Iris pigment epithelial cell (primary cell): ENCODE results near the gene LYRM2.

Experiments used
- DNase-seq: peaks from one replicate; pipeline ENCODE4 v3.0.0-alpha.2; 2011; ENCODE audit warnings: low read depth

The LYRM2 gene

DNA sequence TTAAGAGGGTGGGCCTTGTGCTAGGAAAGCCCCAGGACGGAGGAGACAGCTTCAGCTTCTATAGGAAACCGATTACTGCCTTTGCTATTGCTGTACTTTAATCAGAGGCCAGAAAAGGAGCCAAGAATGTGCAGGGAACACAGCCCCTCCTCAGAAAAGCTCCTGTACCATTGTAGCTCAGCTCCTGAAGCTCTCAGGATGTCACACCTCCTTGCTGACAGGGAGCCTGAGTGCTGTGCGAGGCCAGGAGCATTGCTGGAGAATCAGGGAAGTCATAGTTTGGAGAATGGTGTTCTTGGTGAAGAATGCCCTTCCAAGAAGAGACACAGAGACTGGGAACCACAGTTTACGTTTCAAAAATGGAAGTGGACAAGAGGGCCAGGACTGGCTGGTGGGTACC, 46.8 kb downstream of the LYRM2 start:
- DNase-seq: no peak

DNA sequence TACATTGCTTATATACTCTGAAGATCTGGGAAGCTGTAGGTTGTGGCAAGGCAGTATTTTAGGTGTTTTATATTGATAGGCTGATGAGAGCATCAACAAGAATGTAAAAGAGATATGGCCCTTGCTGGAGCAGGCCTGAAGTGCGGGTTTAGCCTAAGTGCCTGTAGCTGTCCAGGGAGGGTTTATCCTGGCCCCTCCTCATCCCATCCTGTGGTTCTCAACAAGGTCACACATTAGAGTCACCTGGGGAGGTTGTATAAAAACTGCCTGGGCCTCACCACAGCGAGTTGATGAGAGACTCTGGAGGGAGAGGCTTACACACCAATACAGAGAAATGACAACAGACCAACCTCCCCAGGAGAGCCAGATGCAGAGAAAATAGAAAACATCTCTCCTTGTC, 48.4 kb downstream of the LYRM2 start:
- DNase-seq: no peak

DNA sequence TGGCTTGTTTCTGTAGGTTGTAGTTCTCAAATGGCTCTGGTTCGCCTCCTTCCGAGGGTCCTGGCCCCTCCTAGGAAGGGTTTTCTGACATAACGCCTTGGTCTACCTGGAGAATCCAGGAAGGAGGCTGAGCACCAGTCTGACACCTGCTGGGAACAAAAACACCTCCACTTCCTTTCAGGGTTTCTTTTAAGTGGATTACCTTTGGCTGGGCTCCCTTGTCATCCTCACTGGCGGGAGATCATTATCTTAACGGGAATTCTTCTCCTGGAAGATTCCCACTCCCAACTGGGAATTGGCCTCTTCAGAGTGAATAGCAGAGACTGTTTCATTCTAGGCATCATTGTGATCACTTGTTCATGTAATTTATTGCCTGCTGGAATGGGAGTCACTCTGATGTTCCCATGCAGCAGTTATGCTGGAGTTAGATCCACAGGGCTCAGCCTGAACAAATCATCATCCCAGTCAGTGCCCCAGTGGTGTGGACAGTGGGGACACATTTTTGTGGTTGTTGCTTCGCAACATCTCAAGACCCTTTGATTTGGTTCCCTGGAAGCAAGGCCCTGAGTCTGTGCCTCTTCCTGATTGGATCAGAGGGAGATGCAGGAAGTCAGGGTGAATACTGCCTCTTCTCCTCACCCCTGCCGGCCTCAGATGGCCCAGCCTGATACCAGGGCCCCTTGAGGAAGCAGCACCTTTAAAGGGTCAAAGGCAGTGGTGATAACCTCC, 49.1 kb downstream of the LYRM2 start:
- no peak for DNase-seq

DNA sequence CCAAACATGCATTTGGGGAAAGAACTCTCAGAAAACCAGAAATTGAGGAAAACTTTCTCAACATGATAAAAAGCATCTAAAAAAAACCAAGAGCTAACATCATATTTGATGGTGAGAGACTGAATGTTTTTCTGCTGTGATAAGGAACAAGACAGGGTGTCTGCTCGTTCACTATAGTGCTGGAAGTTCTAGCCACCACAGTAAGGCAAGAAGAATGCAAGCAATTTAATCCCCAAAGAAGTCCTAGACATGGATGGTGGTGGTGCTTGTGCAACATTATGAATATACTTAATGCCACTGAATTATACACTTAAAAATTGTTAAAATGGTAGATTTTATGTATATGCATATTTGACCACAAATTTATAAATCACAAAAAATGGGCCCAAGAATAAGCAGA, 53.4 kb downstream of the LYRM2 start:
- peak; percentile 66 for DNase-seq

DNA sequence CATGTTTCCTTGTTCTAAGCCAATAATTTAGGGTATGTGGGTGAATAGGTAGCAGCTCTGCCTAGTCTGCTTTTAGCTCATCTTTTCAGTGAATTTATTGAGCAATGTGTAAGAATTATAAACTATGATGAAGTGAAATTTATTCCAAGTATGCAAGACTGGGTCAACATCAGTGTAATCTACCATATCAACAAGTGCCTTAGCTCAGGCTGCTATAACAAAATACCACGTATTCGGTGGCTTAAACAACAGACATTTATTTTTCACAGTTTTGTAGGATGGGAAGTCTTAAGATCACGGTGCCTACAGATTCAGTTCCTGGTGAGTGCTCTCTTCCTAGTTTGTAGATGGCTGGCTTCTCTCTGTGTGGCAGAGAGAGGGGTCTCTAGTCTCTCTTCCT, 54.0 kb downstream of the LYRM2 start:
- no peak for DNase-seq

DNA sequence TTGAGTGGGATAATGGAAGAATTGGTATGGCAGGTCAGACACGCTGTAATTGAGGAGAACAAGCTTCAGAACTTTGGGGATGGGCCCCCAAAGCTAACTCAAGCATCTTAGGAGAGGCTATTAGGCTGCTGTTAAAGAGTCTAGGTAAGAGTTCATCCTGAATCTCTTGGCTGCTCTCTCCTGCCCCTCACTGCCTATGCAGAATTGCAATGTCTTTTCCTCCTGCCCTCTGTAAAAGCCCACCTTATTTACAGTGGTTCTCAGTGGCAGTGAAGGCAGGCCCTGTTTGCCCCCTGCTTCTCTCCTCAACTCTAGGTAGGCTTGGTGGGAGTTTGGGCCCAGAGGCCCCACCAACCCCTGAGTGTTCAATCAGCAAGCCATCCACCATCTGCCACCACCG, 55.0 kb downstream of the LYRM2 start:
- no peak for DNase-seq

DNA sequence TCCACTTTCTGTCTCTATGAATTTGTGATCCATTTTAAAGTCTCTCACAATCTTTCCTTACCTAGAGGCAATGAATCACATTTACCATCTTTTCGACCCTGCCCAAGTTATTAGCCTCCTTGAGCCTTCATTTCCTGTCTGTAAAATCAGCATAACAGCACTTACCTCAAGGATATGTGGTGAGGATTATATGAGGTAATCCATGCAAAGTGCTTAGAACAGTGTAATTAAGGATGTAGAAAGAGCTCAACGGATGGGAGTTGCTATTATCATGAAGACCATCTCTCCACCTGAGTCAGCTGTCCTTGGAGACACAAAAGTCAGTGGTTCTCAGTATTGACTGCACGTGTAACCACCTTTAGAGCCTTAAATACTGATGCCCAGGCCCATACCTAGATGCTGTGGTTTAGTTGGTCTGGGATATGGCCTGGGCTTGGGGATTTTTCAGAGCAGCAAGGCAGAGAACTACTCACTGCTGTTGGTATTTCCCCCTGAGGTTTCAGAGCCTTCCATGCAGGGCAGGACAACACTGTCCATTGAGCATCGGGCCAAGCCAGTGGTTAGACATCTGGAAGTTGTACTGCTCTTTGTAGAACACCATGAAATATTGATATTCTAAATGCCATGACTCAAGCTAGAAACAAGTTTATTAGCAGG, 55.8 kb downstream of the LYRM2 start:
- DNase-seq: no peak

DNA sequence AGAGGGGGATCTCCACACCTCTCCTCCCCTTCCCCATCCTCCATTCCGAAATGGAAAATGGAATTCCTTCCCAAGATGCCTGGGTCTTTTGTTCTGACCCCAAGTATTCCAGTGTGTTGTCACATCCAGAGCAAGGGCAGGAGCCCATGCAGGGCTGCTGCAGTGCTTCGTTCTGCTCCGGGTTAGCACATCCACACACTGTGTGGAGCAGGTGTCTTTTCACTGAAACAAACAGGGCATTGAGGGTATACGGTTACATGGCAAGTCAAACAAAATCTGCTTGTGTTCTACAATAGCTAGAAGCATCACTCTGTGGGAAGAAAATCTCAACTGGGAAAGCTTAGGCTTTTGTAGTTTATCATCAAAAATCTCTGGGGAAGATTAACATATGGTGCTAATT, 56.9 kb downstream of the LYRM2 start:
- no peak for DNase-seq

DNA sequence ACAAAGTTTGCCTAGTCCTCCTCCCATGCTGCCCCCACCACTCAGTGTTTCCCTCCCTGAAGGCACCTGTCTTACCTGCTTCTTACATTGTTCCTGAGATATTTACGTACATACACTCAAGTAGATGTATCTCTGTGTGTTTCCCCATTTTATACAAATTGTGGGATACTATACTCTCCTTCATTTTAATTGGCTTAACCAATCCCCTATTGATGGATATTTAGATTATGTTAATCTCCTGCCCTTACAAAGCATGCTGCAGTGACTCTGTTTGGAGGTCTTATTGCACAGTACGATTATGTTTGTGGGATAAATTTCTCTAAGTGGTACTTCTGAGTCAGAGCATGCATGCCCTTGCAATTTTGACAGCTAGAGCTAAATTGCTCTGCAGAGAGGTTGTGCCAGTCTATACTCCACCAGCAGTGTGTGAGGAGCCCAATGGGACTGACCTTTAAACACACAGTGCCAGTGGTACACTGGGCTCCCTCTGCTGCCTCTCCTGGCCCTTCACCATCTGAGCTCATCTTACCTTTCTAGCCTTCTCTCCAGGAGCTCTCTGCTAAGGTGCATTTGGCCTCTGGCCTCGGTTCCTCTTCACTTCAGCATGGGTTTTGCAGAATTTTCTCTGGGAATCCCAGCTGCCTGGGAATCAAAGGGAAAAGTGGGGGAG, 57.4 kb downstream of the LYRM2 start:
- no peak for DNase-seq

DNA sequence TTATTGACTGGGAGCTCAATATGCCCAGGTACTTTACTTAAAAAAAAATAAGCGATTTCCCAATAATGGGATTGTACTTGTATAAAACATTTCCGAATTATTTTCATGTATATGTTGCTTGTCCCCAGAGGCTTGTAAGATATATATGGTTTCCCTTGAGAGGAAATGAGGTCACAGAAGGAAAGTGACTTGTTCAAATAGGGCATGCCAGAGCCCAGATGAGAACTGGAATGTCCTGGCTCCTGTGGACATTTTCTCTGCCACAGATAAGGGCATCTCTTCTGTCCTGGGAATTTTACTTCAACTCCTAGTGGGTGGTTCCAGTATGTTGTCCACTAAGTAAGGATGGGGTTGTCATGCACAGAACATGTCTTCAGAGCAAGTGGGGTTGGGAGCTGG, 63.0 kb downstream of the LYRM2 start:
- no peak for DNase-seq

DNA sequence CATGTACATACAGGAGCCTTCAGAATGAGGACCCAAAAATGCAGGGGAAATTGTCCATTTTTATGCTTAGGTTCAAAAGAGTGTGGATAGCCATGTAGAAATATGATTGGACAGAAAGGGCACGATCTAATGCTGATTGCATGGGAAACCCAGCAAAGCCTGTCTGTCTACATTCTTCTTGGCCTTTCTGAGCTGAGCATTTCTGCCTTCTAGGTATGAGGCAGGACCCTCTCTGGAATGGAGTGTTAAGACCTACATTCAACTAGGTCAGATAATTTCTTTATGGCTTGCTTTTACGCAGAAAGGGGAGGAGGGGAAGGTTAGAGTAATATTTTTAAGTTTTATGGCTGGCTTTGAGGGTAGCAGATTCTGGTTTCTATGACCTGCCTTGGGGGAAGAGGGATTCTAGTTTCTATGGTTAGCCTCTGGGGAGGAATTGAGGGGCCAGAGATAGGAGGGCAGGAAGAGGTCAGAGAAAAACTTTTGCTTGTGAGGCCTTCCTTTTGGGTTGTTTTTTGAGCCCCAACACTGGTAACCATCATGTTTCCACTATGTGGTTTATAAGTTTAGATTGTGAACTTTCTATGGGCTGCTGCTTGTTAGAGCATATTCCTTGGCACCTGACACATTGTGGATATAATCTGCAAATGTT, 63.5 kb downstream of the LYRM2 start:
- DNase-seq: no peak

DNA sequence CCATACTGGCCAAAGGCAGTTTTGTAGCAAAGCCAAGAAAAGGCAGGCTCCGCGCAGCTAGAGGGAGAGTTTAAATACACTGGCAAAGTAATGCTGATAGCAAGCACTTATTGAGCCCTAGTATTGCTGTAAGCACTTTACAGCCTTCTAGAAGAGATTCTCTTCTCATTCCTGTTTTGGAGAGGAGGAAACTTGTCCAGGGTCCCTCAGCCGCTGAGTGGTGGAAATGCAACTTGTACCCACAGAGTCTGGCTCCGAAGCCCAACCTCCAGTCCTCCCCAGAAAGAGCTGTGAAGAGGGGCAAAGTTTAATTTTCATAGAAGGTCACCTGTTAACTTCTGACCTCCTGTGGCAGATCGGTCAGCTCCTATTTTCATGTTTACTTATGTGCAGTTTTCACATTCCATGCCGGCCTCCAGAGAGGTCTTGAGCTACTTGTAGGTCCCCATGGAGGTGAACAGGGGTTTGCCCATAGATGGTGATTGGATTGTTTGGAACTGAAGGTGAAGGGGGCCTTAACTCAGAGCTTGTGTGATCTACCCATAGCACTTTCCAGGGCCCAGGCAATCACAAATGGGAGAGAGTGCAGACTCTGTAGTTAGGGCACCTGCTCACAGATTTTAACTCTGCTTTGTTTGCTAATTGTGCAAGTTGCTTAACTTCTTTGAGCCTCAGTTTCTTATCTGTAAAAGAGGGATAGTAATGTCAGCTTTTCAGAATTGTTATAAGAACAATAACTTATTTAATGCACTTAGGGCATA, 70.7 kb downstream of the LYRM2 start:
- no peak for DNase-seq

DNA sequence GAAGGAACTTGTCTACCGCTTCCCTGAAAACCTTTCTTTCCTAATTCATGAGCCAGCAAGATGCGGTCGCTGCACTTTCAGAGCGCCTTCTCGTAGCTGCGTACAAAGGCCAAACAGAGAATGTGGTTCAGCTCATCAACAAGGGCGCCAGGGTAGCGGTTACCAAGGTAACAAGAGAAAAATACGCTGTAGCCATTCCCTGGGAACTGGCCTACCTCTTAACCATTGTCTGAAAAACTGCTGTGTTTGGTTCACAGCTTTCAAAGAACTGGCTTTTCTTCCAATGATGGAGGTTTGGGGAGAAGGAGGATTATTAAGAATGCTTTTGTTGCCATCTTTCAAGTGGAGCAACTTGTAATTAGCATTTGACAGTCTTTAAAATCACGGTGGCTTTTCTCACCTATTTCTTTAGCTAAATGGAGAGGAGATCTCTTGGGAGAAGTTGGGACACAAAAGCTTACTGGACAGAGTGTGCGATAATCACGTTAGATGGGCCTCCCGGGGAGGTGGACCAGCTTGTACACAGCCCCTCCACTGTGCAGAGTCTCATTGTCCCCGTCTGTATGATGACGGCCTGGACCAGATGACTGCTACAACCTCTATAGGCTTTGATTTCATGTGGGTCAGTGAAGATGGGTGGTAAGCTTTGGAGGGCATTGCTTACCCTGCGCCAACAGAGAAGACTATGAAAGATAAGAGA, 71.5 kb downstream of the LYRM2 start:
- no peak for DNase-seq

DNA sequence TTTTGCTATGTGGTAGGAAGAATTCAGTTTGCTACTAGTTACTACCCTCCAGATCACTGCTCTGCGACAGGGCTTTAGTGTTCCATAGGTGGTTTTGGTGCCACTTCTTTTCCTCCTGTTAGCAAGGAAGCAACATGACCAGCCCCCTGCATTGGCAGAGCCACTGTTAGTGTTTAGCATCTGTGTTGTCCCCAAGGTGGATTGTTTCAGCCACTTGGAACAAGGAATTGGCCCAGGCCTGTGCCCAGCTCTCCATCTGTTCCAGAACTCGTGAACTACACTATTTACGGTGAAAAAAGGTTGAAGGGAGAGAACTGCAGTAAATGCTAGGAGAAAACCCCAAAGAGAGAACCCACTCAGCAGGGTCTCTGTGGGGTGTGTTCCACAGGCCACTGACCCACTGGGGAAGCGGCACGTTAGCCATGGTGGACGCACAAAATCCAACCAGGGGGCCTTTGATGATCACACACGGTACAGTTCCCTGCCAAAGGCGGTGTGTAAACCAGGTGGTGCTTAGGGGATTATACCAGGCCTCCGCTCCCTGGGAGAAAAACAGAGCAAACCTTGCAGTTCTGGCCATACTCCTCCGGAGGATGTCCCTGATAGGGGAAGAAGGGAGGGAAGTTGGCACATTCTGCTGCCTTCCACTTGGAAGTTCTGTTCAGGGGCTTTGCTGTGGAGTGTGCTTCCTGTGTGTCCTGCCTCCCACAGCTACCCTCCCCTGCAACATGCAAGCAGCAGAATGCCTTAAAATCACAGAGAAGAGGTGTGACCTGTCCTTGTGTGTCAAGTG, 72.3 kb downstream of the LYRM2 start:
- no peak for DNase-seq

DNA sequence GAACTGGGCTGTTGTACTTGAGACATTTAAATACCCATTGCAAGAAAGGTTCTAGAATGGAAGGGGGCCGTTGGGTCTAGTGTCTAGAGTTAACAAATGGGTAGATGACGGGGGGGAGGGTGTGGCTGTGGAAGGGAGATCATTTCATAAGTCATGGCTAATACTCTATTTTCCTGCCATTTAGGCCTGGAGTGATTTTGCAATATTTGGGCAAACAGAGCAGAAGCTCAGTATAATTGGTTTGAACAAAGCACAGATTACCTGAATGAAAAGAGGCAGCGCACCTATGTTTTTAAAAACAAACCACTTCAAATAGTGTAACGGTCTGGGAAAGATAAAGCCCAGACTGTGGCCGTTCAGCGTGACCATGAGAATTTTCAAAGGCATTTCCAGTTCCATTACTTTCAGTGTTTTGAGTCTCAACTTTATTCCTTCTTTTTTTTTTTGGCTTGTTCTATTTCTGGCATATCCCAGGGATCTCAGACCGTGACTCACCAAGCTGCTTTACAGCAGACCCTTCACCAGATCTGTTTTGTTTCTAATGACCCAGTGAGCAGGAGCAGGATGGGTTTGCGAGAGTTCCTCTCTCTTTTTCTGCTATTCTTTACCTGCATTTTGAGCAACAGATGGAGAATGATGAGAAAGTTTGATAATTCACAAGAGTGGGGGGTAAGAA, 73.7 kb downstream of the LYRM2 start:
- DNase-seq: no peak

DNA sequence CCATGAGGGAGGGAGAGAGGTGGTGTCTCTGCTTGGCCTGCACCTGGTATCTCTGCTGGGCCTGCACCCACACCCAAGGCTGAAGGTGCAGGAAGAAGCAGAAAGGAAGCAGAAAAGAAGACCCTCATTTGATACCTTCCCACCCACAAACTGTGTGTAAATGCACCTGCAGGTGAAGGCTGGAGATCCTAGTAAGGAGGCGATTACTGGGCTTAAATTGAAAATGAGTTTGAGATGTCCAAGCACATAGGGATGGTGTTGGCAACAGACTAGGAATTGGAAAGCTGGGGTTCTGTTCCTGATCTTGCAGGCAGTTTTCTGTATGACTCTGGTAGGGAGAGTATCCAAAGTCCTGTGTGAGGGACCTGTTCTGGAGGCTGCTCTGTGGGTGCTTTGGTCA, 74.7 kb downstream of the LYRM2 start:
- DNase-seq: no peak

DNA sequence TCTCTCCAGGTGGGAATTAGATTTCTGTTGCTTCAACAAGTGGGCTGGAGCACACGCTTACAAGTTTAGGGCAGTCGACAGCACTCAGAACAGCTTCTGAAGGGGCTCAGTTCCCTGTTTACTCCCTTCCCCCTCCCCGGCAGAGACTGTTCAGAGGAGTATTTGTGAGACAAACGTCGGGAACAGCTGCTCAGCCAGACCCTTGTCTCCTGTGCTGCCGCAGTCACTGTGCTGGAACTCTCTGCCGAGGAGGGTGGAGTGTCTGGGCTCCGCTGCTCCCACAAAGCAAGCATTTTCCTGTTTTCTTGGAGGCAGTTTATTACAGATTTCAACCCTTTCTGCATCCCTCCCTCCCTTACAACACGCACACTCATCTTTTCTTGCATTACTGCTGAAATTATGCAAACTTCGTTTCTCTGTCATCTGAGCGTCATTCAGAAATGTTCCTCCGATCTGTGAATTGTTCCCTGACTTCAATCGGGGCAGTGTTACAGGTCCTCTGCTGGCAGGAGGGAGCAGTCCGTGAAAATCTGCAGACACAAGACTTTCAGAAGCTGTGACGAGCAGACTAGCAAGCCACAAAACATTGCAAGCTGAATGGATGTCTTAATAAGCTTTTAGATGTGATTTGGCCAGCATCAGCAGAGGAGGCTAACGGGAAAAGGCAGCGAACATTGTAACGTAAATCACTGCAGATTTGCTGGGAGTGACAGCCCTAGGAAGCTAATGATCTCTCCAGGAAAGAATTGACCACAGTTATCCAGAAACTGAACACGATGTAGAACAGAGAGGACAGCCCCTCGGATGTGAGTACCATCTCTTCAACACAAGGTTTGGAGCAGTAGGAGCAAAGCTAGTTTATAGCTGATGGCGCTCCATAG, 76.2 kb downstream of the LYRM2 start:
- DNase-seq: no peak

DNA sequence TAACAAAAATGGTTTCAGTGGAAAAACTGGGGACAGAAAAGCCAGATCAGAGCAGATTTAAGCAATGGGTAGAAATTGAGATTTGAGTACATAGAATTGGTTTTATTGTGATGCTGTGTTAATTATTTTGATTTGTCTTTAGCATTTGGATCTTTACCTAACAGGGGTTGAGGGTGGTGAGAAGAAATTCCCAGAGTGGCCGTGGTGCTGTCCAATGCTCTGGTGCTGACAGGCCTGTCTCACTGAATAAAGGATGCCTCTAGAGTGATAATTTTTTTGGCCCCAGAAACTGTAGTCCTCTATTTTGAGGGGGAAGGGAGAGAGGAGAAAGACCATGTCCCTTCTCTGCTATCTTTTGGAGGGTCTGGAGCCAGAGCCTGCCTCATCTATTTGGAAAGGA, 79.1 kb downstream of the LYRM2 start:
- DNase-seq: peak; percentile 4

DNA sequence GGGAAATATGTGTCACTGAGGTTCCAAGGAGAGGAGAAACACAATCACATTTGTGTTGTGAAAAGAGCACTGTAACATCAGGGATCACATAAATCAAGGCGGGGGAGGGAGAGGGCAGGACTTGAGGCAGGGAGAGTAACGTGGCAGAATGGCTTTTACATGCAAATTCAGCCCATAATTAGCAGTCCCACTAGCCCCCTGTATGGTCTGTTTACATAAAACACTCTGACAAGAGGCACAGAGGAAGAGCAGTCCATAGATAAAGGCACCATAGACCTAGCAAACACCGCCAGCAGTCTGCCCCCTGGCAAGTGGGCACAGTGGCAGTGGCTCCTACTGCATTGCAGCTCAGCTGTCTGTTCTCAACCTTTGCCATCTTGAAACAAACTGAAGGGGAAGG, 82.7 kb downstream of the LYRM2 start:
- no peak for DNase-seq
